Activated T-helper 1 cell treated with anti-CD3 and anti-CD28 coated beads, Interleukin-12 subunit alpha, Interleukin-12 subunit beta, Interleukin-2, Interleukin-4 antibody, amounts not matched to agents 30 ng/mL and 10 ng/mL and 1 ng/mL, durations not matched to agents 14 hours and 24 hours and 36 hours (primary cell): ENCODE data around the gene WLS. TPM values are rescaled to one million over a fixed set of nuclear protein-coding genes. Genes with fewer than 3 reads are reported as not detected.

Experiments used
- DNase-seq: peaks from one replicate; pipeline ENCODE4 v3.0.0; 2021; ENCODE audit warnings: low spot score
- H3K27ac Mint-ChIP-seq: one replicate; pipeline ENCODE4 v1.8.0; 2021; ENCODE audit warnings: mild to moderate bottlenecking, mixed read lengths
- H3K27me3 Mint-ChIP-seq: one replicate; pipeline ENCODE4 v1.8.0; 2022; ENCODE audit warnings: mild to moderate bottlenecking, moderate library complexity, mixed read lengths; ENCODE audit not compliant: insufficient read depth
- H3K36me3 Mint-ChIP-seq: one replicate; pipeline ENCODE4 v1.8.0; 2021; ENCODE audit warnings: low read depth, mixed read lengths
- H3K4me1 Mint-ChIP-seq: one replicate; pipeline ENCODE4 v1.8.0; 2021; ENCODE audit warnings: low read depth, mixed read lengths
- H3K4me3 Mint-ChIP-seq: one replicate; pipeline ENCODE4 v1.8.0; 2021; ENCODE audit warnings: mild to moderate bottlenecking, moderate library complexity, mixed read lengths
- H3K9me3 Mint-ChIP-seq: one replicate; pipeline ENCODE4 v1.8.0; 2021; ENCODE audit warnings: mixed read lengths
- intact Hi-C: fragments of 100-400 bp; cut with micrococcal nuclease; formaldehyde crosslinking; loops from one replicate; pipeline ENCODE4 v1.15.1; 2024
- total RNA-seq: library from RNA; stranded (reverse); gene quantifications from 2 replicates; pipeline ENCODE4 v1.2.3, GENCODE V29; 2022

Gene WLS
- total RNA-seq, 1 donor from 2014 or later, result 0.70 TPM

DNA sequence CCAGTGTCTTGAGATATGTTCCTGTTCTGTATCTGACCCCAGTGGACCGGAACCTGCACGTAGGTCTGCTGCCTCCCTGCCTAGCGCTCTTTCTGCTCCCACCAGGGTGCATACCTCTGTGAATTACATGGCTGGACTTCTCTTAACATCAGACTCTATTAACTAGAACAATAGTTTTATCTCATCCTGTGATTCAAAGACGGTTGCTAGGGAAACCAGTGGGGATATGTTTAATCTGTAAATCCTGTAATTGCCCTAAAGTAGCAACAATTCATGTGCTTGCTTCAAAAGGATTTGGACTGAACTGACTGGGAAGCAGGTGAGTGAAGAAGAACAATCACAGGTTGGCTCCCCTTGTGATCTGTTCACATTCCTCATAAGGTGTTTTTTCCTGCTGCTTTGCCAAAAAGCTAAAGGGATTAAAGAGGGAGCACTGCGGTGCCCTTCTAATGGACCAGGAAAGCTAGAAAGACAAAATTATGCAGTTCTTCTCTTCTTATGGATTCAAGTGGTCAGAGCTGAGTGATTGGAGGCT lies 129.2 kb downstream of the WLS start:
- intact Hi-C loops, result no loop called here
- H3K27me3 Mint-ChIP-seq, result peaks cover 7% of the 10 kb centered on the region
- DNase-seq, result no peak
- no peaks in the 10 kb centered on the region for H3K9me3 Mint-ChIP-seq
- no peak overlapping the region for H3K27ac Mint-ChIP-seq
- H3K4me3 Mint-ChIP-seq, result no peak overlapping the region
- no peaks in the 10 kb centered on the region for H3K36me3 Mint-ChIP-seq
- no peaks in the 10 kb centered on the region for H3K4me1 Mint-ChIP-seq

DNA sequence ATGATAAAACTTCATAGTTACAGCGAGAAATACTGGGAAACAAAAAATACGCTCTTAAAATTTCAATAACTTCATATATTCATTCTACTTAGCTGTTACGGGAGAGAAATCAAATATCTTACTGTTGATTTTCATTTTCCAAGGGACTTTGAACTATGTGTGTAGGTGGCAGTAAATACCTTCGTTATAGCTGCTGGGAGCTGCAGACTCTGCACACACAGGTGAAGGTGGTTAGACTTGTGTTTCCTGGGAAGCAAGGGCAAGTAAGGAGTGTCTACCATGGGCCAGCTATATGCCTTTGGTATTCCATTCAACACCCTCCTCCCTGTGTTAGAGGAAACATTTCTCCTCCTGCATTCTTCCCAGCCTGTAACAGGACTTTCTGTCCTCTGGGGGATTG lies 130.5 kb downstream of the WLS start:
- Mint-ChIP-seq H3K27ac (no peak overlapping the region), H3K4me3 (no peak overlapping the region), H3K9me3 (no peaks in the 10 kb centered on the region), H3K36me3 (no peaks in the 10 kb centered on the region), H3K4me1 (no peaks in the 10 kb centered on the region), H3K27me3 (peaks cover 7% of the 10 kb centered on the region)
- intact Hi-C loops, result no loop called here
- DNase-seq, result no peak

DNA sequence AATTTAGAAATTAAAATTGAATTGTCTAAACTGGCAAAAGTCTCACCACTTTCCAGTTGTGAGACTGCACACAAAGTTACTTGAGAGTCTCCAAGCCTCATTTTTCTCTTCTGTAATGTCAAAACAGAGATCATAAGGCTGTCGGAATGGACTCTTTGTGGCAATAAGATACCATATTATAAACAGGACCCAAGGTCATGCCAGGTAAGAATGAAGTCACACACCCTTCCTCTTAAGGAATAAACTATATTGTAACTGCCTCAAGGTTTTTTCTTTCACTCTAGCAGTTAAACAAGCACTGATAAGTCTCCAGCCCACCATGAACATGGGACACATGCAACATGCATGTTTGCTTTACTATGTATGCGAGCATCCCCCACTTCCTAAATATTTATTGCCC lies 131.8 kb downstream of the WLS start:
- Mint-ChIP-seq H3K27me3 (peaks cover 7% of the 10 kb centered on the region), H3K4me3 (no peak overlapping the region), H3K36me3 (no peaks in the 10 kb centered on the region), H3K4me1 (no peaks in the 10 kb centered on the region), H3K27ac (no peak overlapping the region), H3K9me3 (no peaks in the 10 kb centered on the region)
- intact Hi-C loops, result no loop called here
- no peak for DNase-seq

DNA sequence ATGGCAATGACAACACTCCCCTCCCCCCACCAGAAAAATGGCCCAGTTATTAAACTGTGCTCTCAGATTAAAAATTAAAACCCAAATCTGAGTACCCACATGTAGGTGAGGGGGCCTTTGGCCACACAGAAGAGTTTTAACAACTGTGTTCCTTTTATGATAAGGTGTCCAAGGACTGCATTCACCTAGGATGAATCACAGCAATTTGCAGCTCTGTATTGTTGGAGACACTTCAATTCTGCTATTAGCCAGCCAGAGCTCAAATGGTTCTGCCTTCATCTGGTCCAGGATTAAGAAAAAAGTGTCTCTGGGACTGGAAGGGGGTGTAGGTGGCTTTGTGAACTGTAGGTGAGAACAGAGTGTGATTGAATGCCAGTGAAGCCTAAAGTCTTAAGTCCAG lies 138.6 kb downstream of the WLS start:
- peaks cover 2% of the 10 kb centered on the region for H3K27me3 Mint-ChIP-seq
- H3K36me3 Mint-ChIP-seq, result no peaks in the 10 kb centered on the region
- H3K27ac Mint-ChIP-seq, result no peak overlapping the region
- DNase-seq, result no peak
- no peaks in the 10 kb centered on the region for H3K9me3 Mint-ChIP-seq
- no peaks in the 10 kb centered on the region for H3K4me1 Mint-ChIP-seq
- intact Hi-C loops, result no loop called here
- H3K4me3 Mint-ChIP-seq, result no peak overlapping the region

DNA sequence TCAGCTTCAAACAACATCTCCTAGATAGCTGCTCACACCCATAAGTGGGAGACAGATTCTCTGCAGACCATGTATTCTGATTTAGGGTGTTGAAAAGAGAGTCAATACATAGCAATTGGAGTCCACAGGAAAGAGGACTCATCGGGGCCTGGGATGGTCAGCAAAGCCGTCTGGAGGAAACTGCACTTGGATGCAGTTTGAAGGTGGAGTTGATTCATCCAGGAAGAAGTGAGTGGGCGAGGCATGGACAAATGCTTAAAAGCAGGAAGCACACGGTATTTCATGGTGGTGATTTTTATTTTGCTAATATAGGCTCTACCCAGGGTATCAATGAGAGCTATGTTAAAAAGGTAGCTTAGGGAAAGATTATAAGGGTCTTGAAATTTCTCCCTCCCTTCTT lies 145.1 kb downstream of the WLS start:
- Mint-ChIP-seq H3K36me3 (no peaks in the 10 kb centered on the region), H3K9me3 (no peaks in the 10 kb centered on the region), H3K4me1 (no peaks in the 10 kb centered on the region), H3K27ac (no peak overlapping the region), H3K27me3 (no peaks in the 10 kb centered on the region), H3K4me3 (no peak overlapping the region)
- intact Hi-C loops, result no loop called here
- no peak for DNase-seq

DNA sequence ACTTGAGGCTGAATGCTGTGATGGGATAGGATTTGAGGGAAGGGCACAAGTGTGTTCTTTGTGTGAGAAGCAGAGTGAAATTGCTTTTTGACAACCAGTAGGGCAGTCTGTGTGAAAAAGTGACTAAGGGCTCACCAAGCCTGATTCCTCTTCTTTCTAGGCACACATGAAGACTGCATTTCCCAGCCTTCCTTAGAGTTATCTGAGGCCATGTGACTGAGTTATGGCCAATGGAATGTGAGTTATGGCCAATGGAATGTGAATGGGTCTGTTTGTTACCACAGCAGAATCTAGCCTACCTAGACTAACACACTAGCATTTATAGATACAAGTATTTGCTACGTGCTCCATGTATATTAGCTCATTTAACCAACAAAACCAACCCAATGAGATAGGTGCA lies 146.6 kb downstream of the WLS start:
- H3K36me3 Mint-ChIP-seq, result no peaks in the 10 kb centered on the region
- intact Hi-C loops, result no loop called here
- H3K4me1 Mint-ChIP-seq, result no peaks in the 10 kb centered on the region

DNA sequence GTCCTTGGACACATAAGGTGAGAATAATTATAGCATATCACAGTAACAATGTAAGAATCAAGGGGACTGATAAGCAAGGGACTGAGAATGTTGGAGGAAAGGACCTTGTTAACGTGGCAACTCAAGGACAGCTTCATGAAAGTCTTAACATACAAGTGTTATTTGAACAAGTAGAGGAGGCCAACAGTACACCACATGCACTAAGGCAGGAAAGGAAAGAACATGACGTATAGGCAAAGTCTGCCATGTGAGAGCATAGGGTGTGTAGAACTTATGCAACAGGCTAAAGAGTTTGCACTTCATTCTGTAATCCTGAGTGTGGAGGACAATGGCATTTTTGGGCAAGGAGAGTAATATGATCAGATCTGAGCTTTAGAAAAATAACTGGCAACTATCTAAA lies 148.6 kb downstream of the WLS start:
- Mint-ChIP-seq H3K4me3 (no peak overlapping the region), H3K36me3 (no peaks in the 10 kb centered on the region), H3K4me1 (no peaks in the 10 kb centered on the region), H3K27me3 (no peaks in the 10 kb centered on the region), H3K9me3 (no peaks in the 10 kb centered on the region), H3K27ac (no peak overlapping the region)
- DNase-seq, result no peak
- intact Hi-C loops, result no loop called here

More for the DNA sequence above, 146.6 kb downstream of the WLS start:
- Mint-ChIP-seq H3K4me3 (no peak overlapping the region), H3K9me3 (no peaks in the 10 kb centered on the region), H3K27me3 (no peaks in the 10 kb centered on the region), H3K27ac (no peak overlapping the region)
- no peak for DNase-seq

DNA sequence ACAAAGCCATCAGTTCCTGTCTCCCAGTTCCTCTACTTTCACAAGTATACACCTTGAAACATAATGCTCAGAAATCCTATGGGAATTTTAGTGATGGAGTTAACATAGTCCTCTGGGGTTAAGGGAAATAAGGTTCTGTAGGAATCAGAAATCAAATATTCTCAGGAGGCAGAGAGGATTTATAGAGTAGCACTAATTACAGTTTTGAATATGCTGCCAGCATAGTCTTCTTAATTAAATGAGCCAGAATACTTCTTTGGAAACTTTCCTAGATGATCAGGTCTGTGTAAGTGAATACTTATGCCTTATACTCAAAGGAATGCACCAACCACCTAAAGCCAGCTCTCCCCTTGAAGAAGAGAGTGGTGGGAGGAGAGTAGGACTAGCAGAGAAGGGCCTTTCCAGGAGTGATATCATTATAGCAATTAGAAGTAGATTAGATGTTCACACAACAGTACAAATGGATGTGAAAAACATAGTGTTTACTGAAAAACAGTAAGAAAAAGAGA lies 150.5 kb downstream of the WLS start:
- no peak for DNase-seq
- H3K36me3 Mint-ChIP-seq, result no peaks in the 10 kb centered on the region
- H3K4me1 Mint-ChIP-seq, result no peaks in the 10 kb centered on the region
- H3K27ac Mint-ChIP-seq, result no peak overlapping the region
- intact Hi-C loops, result no loop called here
- H3K4me3 Mint-ChIP-seq, result no peak overlapping the region
- H3K27me3 Mint-ChIP-seq, result no peaks in the 10 kb centered on the region
- H3K9me3 Mint-ChIP-seq, result no peaks in the 10 kb centered on the region

DNA sequence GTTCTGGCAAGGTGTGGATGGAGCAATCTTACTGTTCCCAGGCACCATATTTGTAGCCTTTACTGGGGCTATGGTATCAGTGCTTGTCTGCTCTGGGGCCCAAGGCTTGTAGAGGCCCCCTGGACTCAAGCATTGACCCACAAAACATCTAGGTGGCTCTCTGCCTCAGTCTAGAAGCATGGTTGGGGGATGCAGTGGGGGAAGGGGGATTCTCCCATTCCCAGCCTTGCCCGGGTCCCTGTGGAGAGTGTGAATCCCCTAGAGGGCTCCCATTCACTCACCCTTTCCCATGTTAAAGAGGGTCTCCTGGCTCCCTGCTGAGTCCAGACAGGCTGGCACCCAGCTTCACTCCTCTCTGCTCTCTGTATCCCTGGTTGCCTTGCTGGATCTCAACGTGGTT lies 153.7 kb downstream of the WLS start:
- Mint-ChIP-seq H3K27ac (no peak overlapping the region), H3K36me3 (no peaks in the 10 kb centered on the region), H3K9me3 (no peaks in the 10 kb centered on the region), H3K4me1 (no peaks in the 10 kb centered on the region), H3K4me3 (no peak overlapping the region), H3K27me3 (no peaks in the 10 kb centered on the region)
- intact Hi-C loops, result no loop called here
- DNase-seq, result no peak

Other genes with a start within 250 kb of the WLS start
- 0.12 TPM in 1 of 2 replicates, not detected in the other for gene DIRAS3, start 181.9 kb downstream of the WLS start, total RNA-seq
- not detected in 2 replicates for gene RPE65, start 217.4 kb upstream of the WLS start, total RNA-seq